GM23248 (cell line): ENCODE measurements around the gene P2RY4.

Experiments used
- EZH2 ChIP-seq: fragments of 200-600 bp; sonication (generic); IDR thresholded peaks from 2 replicates; pipeline ENCODE4 v1.6.1; 2018; ENCODE audit warnings: antibody characterized with exemption, mild to moderate bottlenecking; ENCODE audit not compliant: insufficient read depth, poor library complexity, severe bottlenecking
- EZH2phosphoT487 ChIP-seq: fragments of 200-600 bp; sonication (generic); IDR thresholded peaks from 2 replicates; pipeline ENCODE4 v1.6.1; 2018; ENCODE audit warnings: antibody characterized with exemption, moderate library complexity, mild to moderate bottlenecking, low read depth; ENCODE audit not compliant: insufficient read depth

DNA sequence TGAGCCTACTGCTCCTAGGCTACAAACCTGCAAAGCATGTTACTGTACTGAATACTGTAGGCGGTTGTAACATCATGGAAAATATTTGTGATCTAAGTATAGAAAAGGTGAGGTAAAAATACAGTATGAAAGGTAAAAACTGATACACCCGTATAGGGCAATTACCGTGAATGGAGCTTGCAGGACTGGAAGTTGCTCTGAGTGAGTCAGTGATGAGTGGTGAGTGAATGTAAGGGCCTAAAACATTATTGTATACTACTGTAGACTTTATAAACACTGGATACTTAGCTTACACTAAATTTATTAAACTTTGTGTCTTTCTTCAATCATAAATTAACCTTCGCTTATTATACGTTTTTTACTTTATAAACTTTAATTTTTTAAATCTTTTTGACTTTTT is 33.6 kb upstream of the P2RY4 start:
- TF ChIP-seq EZH2 (no peak), EZH2phosphoT487 (no peak)
